Dedifferentiated amniotic fluid mesenchymal stem cell (primary cell): ENCODE data around the gene KRT3.
"Not testable (repeated sequence)": the region's sequence is repeated elsewhere in the genome, so short reads cannot be mapped to it uniquely, and the experiment has no call there.

Experiments
- DNase-seq: peaks from one replicate; pipeline ENCODE4 v3.0.0-alpha.2; 2016; ENCODE audit errors: extremely low spot score

Gene KRT3

GRCh38 chr12:52781399-52782082 is 14.4 kb downstream of the KRT3 start:
- DNase-seq = no peak

GRCh38 chr12:52779914-52780313 is 16.0 kb downstream of the KRT3 start:
- no peak for DNase-seq

GRCh38 chr12:52778833-52779232 is 17.1 kb downstream of the KRT3 start:
- no peak for DNase-seq

- no peak for DNase-seq
These were observed 18.4 kb downstream of the KRT3 start for GRCh38 chr12:52777566-52777965.

GRCh38 chr12:52776913-52777395 is 19.0 kb downstream of the KRT3 start, which contains the start of gene KRT76:
TSS of gene KRT76 (minus strand) at chr12:52777345. CDS start at chr12:52777291, 54 bp downstream.
- DNase-seq = no peak

- DNase-seq = no peak
These were observed 19.5 kb downstream of the KRT3 start for GRCh38 chr12:52776435-52776834.

- no peak for DNase-seq
These were observed 21.2 kb downstream of the KRT3 start for GRCh38 chr12:52774629-52775250.

- no peak for DNase-seq
These were observed 23.1 kb downstream of the KRT3 start for GRCh38 chr12:52772772-52773171.

GRCh38 chr12:52772188-52772587 is 23.7 kb downstream of the KRT3 start:
- no peak for DNase-seq

GRCh38 chr12:52771505-52771904 is 24.4 kb downstream of the KRT3 start:
- DNase-seq = no peak

- DNase-seq = no peak
These were observed 24.8 kb downstream of the KRT3 start for GRCh38 chr12:52771088-52771487.

- DNase-seq = no peak
These were observed 26.0 kb downstream of the KRT3 start for GRCh38 chr12:52769946-52770345.

- DNase-seq = no peak
These were observed 26.6 kb downstream of the KRT3 start for GRCh38 chr12:52769354-52769753.

GRCh38 chr12:52768479-52769200 is 27.3 kb downstream of the KRT3 start:
- no peak for DNase-seq

GRCh38 chr12:52767427-52767826 is 28.5 kb downstream of the KRT3 start:
- no peak for DNase-seq

- DNase-seq = no peak
These were observed 28.9 kb downstream of the KRT3 start for GRCh38 chr12:52767020-52767379.

- DNase-seq = no peak
These were observed 29.4 kb downstream of the KRT3 start for GRCh38 chr12:52766351-52767019.

GRCh38 chr12:52765702-52766101 is 30.2 kb downstream of the KRT3 start:
- no peak for DNase-seq

- no peak for DNase-seq
These were observed 31.9 kb downstream of the KRT3 start for GRCh38 chr12:52763991-52764390.

- no peak for DNase-seq
These were observed 32.8 kb downstream of the KRT3 start for GRCh38 chr12:52763036-52763659.

- no peak for DNase-seq
These were observed 34.1 kb downstream of the KRT3 start for GRCh38 chr12:52761802-52762201.

GRCh38 chr12:52761218-52761617 is 34.7 kb downstream of the KRT3 start:
- not testable (repeated sequence) for DNase-seq
